ENCODE measurements around the gene ZNF341.
"Not testable (repeated sequence)": the region's sequence is repeated elsewhere in the genome, so short reads cannot be mapped to it uniquely, and the experiment has no call there.

ZNF341 gene

DNA sequence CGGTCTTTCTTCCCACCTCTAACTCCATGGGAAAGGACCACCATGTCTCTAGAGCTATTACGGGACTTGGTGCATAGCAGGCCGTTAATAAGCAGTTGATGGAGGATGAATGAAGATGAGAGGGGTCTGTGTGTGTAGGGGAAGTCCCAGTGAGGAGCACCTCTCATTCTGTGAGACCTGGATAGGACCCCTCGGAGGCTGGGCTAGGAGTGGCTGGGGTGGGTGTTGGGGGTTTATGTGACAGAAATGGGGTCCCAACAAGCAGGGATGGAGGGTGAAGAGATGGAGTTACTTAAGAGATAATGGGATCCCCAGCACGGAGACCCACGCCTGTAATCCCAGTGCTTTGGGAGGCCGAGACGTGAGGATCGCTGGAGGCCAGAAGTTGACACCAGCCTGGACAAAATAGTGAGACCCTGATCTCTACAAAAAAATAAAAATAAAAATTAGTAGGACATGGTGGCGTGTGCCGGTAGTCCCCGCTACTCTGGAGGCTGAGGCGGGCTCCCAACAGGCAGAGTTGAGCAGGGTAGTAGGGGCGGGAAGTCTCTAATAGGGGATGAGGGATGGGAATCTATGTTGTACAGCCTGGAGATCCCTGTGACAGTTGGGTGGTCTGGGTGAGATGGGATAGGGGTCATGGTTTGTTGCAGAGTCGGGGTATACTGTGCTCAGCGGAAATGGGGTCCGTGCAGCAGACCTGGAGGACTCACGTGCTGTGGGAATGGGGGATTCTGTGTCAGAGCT, 677 bp upstream of the ZNF341 start:
- peak overlapping the region; percentile 96 for H3K27ac Mint-ChIP-seq
- peaks cover 3 to 6% of the 10 kb centered on the region in 2 donors for H3K9me3 Mint-ChIP-seq
- no peaks in the 10 kb centered on the region for H3K27me3 Mint-ChIP-seq

DNA sequence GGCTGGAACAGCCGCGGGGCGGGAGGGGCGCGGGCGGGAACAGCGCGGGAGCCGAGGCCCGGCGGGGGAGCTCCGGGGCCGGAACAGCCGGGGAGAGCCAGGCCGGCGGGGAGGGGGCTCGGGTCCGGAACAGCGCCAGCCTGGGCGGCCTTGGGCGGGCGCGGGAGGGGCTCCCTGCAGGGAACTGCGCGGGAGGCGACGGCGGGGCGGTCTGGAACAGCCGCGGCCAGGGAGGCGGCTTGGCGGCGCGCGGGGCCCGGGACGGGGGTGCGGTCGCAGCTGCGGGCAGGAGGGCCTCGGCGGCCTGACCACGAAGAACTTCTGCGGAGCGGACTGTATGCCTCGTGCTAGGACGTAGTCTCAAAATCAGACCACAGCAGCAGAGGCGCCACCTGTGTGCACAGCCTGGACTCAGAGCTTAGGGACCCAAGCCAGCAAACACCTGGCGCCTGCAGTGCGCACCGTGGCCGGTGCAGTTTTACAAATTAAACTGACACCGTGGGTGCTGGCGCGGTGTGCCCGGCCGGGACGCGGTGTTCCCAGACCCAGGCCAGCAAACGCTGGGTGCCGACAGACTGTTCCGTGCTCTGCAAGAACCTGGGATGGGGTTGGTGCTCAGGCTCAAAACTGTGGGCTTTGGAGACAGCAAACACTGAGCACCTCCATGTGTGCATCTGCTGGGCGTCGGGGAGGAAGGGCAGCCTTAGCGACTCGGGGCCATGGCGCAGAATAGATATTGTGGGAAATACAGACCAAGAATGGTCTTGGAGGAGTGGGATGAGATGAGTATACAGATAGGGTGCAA, 572 bp downstream of the ZNF341 start:
- Mint-ChIP-seq H3K27me3 (no peaks in the 10 kb centered on the region), H3K36me3 (peaks cover 14 to 24% of the 10 kb centered on the region in 2 donors)

More for the DNA sequence above, 677 bp upstream of the ZNF341 start:
- Mint-ChIP-seq H3K4me3 (peak overlapping the region; percentile 87 to 88), H3K4me1 (peaks cover 19 to 32% of the 10 kb centered on the region in 2 donors), H3K36me3 (peaks cover 6 to 13% of the 10 kb centered on the region in 2 donors)
- no peak for DNase-seq
- no peak for ATAC-seq (replicated peaks)

DNA sequence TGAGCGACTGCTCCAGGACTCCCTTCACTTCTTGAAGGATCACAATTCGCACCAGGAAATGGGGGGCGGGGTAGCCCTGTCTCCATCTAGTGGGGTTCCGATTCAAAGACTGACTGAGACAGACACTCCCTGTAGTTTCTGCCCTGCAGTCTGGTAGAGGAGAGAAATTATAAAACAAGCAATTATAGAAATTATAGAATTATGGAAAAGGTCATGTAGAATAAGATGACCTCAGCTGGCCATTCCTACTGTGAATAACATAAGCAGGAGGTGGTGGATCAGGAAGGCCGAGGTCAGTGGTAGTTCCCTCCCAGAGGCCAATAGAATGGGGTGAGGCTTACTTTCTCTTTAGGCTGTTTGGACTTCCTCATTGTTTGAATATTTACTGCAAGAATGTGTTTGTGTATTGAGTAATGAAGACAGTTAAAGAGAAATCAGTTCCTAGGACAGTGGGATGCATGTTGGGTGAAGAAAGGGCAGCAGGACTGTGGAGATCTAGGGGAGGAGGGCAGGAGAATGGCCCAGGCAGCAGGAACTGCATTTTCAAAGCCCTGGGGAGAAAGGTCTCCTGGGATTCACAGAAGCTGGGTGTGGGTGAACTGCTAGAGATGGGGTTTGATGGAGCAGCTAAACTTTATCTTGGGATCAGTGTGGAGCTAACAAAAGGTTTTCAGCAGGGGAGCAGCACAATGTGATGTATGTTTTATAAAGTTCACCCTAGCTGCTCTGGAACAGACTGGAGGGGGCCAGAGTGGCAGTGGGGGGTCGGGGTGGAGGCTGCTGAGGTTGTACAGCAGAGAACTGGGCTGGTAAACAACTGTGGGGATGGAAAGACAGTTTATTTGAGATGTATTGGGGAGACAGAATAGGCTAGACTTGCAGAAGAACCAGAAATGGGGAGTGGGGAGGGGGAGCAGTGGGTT, 2.1 kb downstream of the ZNF341 start:
- Mint-ChIP-seq H3K27ac (peak overlapping the region; percentile 20), H3K36me3 (peaks cover 14 to 26% of the 10 kb centered on the region in 2 donors), H3K4me1 (peaks cover 19 to 32% of the 10 kb centered on the region in 2 donors), H3K27me3 (no peaks in the 10 kb centered on the region), H3K9me3 (peaks cover 8 to 13% of the 10 kb centered on the region in 2 donors), H3K4me3 (peak overlapping the region; percentile 86 to 90)
- DNase-seq (peak; percentile 21), ATAC-seq (replicated peaks) (peak in 1 of 2 donors; percentile 7)

More for the DNA sequence above, 572 bp downstream of the ZNF341 start:
- Mint-ChIP-seq H3K4me1 (peaks cover 19 to 32% of the 10 kb centered on the region in 2 donors), H3K9me3 (peaks cover 8 to 13% of the 10 kb centered on the region in 2 donors), H3K27ac (peak overlapping the region; percentile 82), H3K4me3 (peak overlapping the region; percentile 86 to 90)
- DNase-seq (no peak), ATAC-seq (replicated peaks) (peak; percentile 78)

DNA sequence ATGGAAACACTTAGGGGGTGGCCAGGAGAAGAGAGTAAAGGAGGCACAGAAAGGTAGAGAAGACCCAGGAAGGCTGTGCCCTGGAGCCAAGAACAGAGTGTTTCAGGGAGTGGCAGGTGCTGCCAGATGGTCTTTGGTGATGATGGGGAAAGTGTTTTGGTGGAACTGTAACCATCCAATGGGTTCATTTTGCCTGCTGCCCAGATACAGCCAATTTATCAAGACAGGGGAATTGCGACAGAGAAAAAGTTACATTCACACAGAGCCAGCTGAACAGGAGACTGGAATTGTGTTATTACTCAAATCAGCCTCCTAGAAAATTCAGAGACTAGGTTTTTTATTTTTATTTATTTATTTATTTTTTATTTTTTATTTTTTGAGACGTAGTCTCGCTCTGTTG, 5.2 kb downstream of the ZNF341 start:
- Mint-ChIP-seq H3K9me3 (peaks cover 8 to 13% of the 10 kb centered on the region in 2 donors), H3K4me3 (no peak overlapping the region), H3K27ac (no peak overlapping the region), H3K27me3 (no peaks in the 10 kb centered on the region), H3K4me1 (peaks cover 12 to 23% of the 10 kb centered on the region in 2 donors), H3K36me3 (peaks cover 14 to 26% of the 10 kb centered on the region in 2 donors)
- no peak for DNase-seq
- ATAC-seq (replicated peaks): no peak

DNA sequence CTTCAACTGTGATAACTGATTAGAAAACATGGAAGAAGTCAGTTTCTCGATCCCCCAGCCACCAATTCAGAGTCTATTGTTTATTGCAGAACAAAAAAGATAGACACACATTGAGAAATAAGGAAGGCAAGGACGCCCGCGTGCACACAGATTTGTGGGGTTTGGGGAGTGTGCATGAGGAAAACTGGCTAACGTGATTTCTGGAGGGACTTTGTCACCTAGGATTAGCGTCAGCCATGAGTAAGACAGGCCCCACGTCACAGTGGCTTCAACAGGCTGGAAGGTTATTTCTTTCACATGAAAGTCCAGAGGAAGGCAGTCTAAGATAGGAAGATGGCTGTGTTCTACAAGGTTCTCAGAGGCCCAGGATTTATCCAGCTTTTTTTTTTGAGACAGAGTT, 7.7 kb downstream of the ZNF341 start:
- Mint-ChIP-seq H3K27ac (no peak overlapping the region), H3K27me3 (no peaks in the 10 kb centered on the region), H3K4me3 (no peak overlapping the region), H3K9me3 (peaks cover 8 to 13% of the 10 kb centered on the region in 2 donors), H3K4me1 (peaks cover 0 to under 1% of the 10 kb centered on the region in 2 donors), H3K36me3 (peaks cover 14 to 18% of the 10 kb centered on the region in 2 donors)
- ATAC-seq (replicated peaks) (no peak), DNase-seq (no peak)

DNA sequence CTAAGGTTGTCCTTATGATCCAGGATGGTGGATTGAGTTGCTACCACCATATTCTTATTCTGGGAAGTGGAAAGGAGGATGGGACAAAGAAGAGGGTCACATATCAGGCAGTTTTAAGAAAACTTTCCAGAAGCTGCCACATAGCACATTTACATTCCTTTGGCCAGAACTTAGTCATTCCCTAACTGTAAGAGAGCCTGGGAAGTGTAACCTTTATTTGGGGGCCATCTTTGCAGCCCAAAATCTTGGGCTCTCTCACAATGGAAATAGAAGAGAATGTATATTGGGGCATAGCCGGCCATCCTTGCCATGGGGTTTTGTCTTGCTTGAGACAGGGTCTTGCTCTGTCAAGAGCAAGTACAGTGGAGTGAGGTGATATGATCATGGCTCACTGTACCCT, 8.4 kb downstream of the ZNF341 start:
- Mint-ChIP-seq H3K4me3 (no peak overlapping the region), H3K27me3 (no peaks in the 10 kb centered on the region), H3K4me1 (no peaks in the 10 kb centered on the region)

DNA sequence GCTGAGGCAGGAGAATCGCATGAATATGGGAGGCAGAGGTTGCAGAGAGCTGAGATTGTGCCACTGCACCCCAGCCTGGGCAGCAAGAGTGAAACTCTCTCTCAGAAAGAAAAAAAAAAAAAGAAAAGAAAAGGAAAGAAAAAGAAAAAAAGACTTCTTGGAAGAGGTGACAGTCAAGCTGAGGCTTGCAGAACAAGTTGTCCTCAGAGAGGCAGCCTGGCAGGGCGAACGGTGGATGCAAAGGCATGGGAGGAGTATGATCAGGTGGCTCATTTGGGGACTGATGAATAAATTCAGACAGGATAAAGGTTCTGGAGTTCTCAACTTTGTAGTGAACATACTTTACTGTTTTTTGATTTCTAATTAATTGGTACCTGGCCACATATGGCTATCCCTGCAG, 12.4 kb downstream of the ZNF341 start:
- H3K36me3 Mint-ChIP-seq: peaks cover 17 to 27% of the 10 kb centered on the region in 2 donors
- no peaks in the 10 kb centered on the region for H3K9me3 Mint-ChIP-seq
- no peak for DNase-seq
- no peak for ATAC-seq (replicated peaks)
- H3K27ac Mint-ChIP-seq: no peak overlapping the region
- no peaks in the 10 kb centered on the region for H3K4me1 Mint-ChIP-seq
- no peaks in the 10 kb centered on the region for H3K27me3 Mint-ChIP-seq
- no peak overlapping the region for H3K4me3 Mint-ChIP-seq

More for the DNA sequence above, 8.4 kb downstream of the ZNF341 start:
- H3K36me3 Mint-ChIP-seq: peaks cover 15 to 20% of the 10 kb centered on the region in 2 donors
- no peak for DNase-seq
- peaks cover 8 to 13% of the 10 kb centered on the region in 2 donors for H3K9me3 Mint-ChIP-seq
- peak overlapping the region; percentile 3 for H3K27ac Mint-ChIP-seq
- ATAC-seq (replicated peaks): no peak

DNA sequence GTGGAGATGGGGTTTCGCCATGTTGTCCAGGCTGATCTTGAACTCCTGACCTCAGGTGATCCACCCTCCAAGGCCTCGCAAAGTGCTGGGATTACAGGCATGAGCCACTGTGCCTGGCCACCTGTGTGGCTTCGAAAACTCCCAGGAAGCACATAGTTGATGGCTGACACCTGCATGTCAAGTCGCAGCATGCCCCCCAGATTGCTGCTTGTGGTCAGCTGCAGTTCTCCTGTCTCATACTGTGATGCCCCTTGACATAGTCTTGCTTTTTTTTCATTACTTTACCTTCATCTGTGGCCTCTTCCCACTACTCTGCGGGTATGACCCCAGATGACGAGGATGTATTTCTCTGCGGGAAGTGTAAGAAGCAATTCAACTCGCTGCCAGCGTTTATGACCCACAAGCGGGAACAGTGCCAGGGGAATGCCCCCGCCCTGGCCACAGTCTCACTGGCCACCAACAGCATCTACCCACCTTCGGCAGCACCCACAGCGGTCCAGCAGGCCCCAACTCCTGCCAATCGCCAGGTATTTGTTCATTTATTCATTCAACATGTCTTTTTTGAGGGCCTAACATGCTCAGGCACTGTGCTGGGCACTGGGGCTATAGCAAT, 13.1 kb downstream of the ZNF341 start:
- DNase-seq (no peak), ATAC-seq (replicated peaks) (no peak)
- Mint-ChIP-seq H3K27me3 (no peaks in the 10 kb centered on the region), H3K36me3 (peaks cover 17 to 27% of the 10 kb centered on the region in 2 donors), H3K27ac (no peak overlapping the region), H3K4me1 (no peaks in the 10 kb centered on the region), H3K4me3 (no peak overlapping the region), H3K9me3 (no peaks in the 10 kb centered on the region)

DNA sequence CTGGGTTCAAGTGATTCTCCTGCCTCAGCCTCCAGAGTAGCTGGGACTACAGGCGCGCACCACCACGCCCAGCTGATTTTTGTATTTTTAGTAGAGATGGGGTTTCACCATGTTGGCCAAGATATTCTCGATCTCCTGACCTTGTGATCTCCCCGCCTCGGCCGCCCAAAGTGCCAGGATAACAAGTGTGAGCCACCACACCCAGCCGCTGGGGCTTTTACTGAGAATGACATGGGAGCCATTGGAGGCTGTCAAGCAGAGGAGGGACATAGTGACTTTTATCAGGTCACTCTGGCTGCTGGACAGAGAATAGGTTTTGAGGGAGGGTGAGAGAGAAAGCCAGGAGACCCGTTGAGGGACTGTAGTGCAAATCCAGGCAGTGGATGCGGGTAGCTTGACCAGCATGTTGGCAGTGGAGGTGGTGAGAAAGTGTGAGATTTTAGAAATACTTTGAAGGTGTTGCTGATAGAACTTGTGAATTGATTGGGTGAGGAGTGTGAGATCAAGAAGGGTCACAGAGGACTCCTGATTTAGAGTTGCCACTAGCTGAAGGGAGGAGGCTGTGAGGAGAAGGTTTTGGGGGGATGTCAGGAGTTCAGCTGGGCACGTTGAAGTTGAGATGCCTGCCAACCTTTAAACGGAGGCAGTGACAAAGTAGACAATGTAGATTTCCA, 14.7 kb downstream of the ZNF341 start:
- no peaks in the 10 kb centered on the region for H3K9me3 Mint-ChIP-seq
- ATAC-seq (replicated peaks) (no peak), DNase-seq (no peak)
- H3K36me3 Mint-ChIP-seq: peaks cover 20 to 30% of the 10 kb centered on the region in 2 donors
- H3K4me3 Mint-ChIP-seq: no peak overlapping the region
- peak overlapping the region; percentile 20 for H3K27ac Mint-ChIP-seq
- no peaks in the 10 kb centered on the region for H3K4me1 Mint-ChIP-seq
- no peaks in the 10 kb centered on the region for H3K27me3 Mint-ChIP-seq

DNA sequence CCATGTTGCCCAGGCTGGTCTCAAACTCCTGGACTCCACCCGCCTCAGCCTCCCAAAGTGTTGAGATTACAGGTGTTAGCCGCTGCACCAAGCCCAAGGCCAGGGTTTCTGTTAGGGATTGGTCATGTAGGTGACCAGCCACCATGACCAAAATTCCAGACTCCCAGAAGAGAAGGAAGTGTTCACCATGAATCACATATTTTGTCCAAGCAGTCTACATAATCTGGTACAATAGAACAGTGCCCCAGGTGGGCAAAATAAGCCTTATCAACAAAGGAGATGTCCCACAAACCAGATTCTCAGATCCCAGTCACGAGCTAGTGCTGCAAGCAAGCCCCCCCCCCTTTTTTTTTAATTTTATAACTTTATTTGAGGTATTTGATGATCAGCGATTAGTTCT, 20.0 kb downstream of the ZNF341 start:
- H3K27ac Mint-ChIP-seq: no peak overlapping the region
- H3K4me3 Mint-ChIP-seq: no peak overlapping the region
- H3K4me1 Mint-ChIP-seq: peaks cover 0 to 9% of the 10 kb centered on the region in 2 donors
- H3K9me3 Mint-ChIP-seq: no peaks in the 10 kb centered on the region
- no peak for ATAC-seq (replicated peaks)
- H3K36me3 Mint-ChIP-seq: peaks cover 31 to 38% of the 10 kb centered on the region in 2 donors
- no peaks in the 10 kb centered on the region for H3K27me3 Mint-ChIP-seq
- DNase-seq: no peak

DNA sequence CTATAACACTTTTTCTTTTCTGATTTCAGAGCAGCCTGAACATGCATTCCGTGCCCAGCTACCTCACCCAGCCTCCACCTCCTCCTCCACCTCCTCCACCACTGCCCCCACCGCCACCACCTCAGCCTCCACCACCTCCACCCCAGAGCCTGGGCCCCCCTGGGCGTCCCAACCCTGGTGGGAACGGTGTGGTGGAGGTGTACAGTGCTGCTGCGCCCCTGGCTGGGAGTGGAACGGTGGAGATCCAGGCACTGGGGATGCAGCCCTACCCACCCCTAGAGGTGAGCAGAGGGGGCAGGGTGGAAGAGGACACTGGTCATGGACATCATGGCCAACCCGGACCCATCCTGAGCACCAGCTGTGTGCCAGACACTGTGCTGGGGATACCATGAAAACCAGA, 21.3 kb downstream of the ZNF341 start:
- H3K36me3 Mint-ChIP-seq: peaks cover 44 to 46% of the 10 kb centered on the region in 2 donors
- peaks cover 4 to 5% of the 10 kb centered on the region in 2 donors for H3K9me3 Mint-ChIP-seq
- no peak for ATAC-seq (replicated peaks)
- no peaks in the 10 kb centered on the region for H3K27me3 Mint-ChIP-seq
- no peak overlapping the region for H3K4me3 Mint-ChIP-seq
- DNase-seq: no peak
- H3K27ac Mint-ChIP-seq: no peak overlapping the region
- H3K4me1 Mint-ChIP-seq: peaks cover 0 to 9% of the 10 kb centered on the region in 2 donors

DNA sequence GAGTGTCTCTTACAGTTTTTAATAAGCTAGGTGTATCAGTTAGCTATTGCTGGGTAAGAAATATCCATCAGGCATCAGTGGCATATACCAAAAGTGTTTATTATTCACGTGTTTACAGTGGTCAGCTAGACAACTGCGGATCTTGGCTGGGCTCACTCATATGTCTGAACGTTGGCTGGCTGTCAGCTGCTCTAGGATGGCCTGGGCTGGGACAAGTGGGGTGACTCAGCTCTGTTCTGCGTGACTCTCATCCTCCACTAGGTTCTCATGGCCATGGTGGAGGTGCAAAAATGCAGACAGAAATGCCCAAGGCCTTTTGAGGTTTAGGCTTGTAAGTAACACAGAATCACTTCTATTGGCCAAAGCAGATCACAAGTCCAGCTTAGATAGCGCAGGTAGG, 22.0 kb downstream of the ZNF341 start:
- H3K36me3 Mint-ChIP-seq: peaks cover 45 to 47% of the 10 kb centered on the region in 2 donors
- no peak for DNase-seq
- H3K27ac Mint-ChIP-seq: no peak overlapping the region
- peaks cover 4 to 5% of the 10 kb centered on the region in 2 donors for H3K9me3 Mint-ChIP-seq
- no peak overlapping the region for H3K4me3 Mint-ChIP-seq
- H3K27me3 Mint-ChIP-seq: no peaks in the 10 kb centered on the region
- ATAC-seq (replicated peaks): no peak
- H3K4me1 Mint-ChIP-seq: peaks cover 0 to 9% of the 10 kb centered on the region in 2 donors

DNA sequence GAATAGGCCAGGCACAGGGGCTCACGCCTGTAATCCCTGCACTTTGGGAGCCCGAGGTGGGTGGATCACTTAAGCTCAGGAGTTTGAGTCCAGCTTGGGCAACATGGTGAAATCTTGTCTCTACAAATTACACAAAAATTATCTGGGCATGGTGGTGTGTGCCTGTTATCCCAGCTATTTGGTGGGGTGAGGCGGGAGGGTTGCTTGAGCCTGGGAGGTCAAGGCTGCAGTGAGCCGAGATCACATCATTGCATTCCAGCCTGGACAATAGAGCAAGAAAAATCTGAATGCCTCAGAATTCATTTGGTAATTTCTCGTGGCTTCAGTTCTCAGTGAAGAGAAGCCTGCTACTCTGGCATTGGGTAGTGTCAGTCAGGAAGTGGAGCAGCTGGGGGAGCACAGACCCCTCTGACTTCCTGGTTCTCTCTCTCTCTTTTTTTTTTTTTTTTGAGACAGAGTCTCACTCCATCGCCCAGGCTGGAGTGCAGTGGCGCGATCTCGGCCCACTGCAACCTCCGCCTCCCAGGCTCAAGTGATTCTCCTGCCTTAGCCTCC, 24.2 kb downstream of the ZNF341 start:
- not testable (repeated sequence) for H3K27me3 Mint-ChIP-seq, DNase-seq, H3K9me3 Mint-ChIP-seq, H3K4me3 Mint-ChIP-seq, H3K4me1 Mint-ChIP-seq
- Mint-ChIP-seq H3K36me3 (peaks cover 46 to 49% of the 10 kb centered on the region in 2 donors), H3K27ac (peak overlapping the region; percentile 47)
- ATAC-seq (replicated peaks): peak; percentile 66 to 72

All from stimulated activated naive B cell treated with anti-CD40 and anti-IgM and Interleukin-4, amounts not matched to agents 10 μg/mL and 1 μg/mL and 100 μg/mL, for 72 hours (primary cell).